ENCODE results near the gene CXCL11.
"Not testable (repeated sequence)": the region's sequence is repeated elsewhere in the genome, so short reads cannot be mapped to it uniquely, and the experiment has no call there.

The CXCL11 gene

GRCh38 chr4:76042241-76042998, 6.5 kb upstream of the CXCL11 start:
- DNase-seq = not testable (repeated sequence)

- DNase-seq = no peak
Measured at GRCh38 chr4:76036855-76037254, 985 bp upstream of the CXCL11 start.

- no peak for DNase-seq
Measured at GRCh38 chr4:76035141-76035540, 729 bp downstream of the CXCL11 start.

DNA sequence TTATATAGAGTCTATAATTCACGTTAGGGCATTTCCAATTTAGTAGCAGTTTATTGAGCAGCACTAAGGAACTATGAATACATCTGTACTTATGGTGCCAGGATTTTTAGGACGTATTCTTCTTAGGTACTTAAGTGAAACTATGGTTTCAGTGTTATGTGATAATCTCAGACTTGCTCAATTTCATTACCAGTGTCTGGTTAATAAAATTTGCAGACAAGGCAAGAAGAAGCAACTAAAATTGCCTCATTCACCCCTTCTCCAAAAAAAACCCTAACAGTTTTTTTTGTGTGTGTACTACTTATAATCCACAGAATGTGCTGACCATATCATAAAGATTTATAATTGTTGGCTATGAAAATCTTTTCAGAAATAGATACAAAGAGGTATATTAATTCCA, 6.6 kb downstream of the CXCL11 start:
- no peak for DNase-seq

DNA sequence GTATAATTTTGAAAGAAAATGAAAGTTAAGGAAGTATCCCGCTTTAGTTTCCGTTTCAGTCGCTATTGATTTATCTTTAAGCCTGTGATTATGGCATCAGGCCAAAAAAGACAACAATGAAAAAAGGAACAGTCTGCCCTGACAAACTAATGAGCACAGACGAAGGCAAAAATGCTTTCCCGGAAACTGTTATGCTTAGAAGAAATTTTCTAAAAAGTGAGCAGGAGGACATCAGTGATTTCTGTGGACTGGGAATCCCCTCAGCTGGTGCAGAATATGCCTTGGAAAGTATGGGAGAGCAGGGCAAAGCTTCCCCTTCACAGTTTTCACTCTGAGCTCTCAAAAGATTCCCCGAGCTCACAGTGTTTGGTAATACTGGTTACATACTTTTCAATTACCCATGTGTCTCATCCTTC, 7.5 kb downstream of the CXCL11 start:
- no peak for DNase-seq

- DNase-seq = no peak
Measured at GRCh38 chr4:76024065-76024464, 11.8 kb downstream of the CXCL11 start.

GRCh38 chr4:76023389-76023788, 12.5 kb downstream of the CXCL11 start, which contains the start of gene CXCL10:
TSS of gene CXCL10 (minus strand) at chr4:76023497. CDS start at chr4:76023431, 66 bp downstream.
- no peak for DNase-seq

DNA sequence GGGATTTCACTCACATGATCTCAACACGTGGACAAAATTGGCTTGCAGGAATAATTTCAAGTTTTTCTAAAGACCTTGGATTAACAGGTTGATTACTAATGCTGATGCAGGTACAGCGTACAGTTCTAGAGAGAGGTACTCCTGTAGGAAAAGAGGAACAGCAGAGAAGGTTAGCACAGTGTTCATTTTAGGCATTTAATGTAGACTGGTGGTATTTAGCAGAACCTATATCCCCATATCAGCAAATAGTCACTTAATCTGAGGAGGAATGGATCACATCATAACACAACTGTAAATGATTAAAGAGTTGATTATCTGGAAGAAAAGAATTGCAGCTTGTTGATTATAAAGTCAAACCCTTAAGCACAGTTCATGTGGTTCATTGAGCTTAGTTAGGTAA, 13.2 kb downstream of the CXCL11 start:
- DNase-seq = no peak

DNA sequence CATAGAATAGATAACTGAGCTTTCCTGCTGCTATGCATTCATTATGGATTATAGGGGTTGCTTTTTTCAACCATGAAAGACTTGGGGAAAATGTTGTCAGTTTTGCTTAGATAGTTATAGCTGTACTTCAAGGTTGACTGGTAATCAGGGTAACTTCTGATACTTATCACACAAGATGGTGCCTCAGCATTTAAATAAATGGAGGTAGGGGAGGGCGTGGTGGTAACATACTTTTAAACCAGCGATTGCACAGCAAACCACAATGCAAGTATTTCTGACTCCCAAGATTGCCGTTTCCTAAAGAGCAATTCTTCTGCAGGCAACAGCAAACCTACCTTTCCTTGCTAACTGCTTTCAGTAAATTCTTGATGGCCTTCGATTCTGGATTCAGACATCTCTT, 13.8 kb downstream of the CXCL11 start:
- DNase-seq = no peak

DNA sequence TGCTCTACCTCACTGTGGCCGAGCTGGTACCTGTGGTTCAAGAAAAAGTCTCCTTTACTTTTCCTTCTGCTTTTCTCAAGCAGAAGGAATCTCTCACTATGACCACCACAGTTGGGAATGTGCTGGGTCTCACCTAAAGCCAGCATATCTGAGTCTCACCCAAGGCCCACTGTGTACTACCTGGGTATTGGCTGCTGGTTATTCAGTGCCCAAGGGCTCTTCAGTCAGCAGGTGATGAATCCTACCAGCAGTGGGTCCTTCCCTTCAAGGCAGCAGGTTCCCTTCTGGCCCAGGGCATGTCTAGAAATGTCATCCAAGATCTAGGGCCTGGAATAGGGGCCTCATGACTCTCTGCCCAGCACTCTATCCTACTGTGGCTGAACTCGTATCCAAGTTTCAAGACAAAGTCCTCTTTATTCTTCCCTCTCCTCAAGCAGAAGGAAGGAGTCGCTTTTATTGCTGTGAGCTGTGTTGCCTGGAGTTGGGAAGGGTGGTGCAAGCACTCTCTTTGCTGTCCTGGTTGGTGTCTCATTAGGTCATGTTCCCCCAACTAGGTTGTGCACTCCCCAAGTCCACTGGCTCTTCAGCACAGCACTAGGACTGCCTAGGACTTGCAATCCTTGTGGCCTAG, 18.7 kb downstream of the CXCL11 start:
- DNase-seq = no peak

- no peak for DNase-seq
Measured at GRCh38 chr4:76016393-76016792, 19.5 kb downstream of the CXCL11 start.

- DNase-seq = no peak
Measured at GRCh38 chr4:76013540-76013939, 22.3 kb downstream of the CXCL11 start.

DNA sequence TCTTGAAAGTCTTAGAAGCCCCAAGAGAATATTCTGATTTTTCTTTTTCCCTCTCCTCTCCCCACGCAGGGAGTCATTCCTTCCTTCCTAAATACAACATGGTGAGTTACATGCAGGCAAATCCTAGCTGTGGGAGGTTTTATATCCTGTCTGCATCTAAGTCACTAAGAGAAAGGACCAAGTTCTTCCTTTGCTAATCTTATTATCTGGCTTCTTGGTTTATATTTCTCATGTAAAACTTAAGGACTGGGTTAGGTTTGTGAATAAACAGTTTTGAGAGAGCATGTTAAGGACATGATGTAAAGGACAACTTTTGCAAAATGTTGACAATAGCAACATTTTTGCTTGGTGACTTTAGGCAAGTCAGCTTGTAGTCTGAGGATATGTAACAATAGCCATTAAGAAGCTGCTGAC, 23.5 kb downstream of the CXCL11 start:
- DNase-seq = peak; percentile 38

DNA sequence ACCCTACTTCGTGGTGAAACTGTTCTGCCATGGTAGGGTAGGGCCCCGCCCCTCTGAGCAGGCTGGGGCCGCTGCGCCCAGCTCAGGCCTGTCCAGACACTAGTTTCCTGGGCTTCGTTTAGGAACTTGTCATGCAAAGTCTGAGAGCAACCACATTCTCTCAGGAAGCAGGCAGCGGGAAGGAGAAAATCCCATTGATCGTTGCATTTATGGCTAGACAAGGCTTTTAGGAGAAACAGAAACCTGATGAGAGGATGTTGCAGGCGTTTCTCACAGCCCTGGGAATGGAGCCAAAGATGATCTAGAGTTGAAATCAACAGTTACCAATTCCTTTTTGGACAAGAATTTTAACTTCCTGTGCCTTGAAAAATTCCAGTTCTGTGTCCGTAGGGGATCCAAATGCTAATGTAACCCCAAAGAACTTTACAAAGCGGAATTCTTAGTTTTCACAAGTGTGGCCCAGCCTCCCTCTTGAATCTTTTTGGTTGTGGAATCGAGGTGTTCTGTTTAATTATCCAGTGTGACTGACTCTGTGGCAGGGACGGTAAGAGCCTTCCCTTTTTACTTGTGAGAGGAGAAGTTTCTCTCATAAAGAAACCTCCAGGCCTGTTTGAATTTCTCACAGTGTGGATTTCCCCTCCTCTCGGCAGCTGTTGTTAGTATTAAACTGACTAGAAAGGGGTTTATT, 24.0 kb downstream of the CXCL11 start:
- peak; percentile 73 for DNase-seq

DNA sequence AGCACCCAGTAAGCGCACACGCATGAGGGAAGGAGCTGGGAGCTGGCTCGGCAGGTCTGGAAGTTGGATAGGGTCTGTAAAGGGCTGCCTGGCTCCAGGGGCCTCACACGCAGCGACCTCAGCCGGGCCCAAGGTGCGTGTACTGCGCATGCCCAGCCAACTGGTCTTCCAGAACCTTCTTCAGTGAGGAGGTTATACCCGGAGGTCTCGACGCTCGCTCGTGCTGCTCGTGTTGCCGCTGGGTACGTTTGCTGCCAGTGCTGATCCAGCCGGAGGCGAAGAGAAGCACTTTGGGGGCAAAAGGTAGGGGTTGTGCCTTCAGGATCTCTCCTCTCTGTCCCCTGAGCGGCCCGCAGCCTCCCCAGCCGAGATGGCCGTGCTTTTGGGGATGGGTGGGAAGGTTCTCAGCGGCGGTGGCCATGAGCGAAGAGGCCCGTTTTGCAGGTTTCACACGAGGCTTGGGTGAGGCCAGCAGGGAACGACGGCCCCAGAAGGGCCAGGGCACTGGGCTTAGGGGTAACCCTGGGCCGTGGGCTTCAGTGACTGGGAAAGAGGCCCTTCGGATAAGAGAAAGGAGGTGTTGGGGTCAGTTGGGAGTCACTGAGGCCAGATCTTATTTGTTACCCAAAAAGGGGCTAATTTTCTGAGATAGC, 24.7 kb downstream of the CXCL11 start:
- DNase-seq = no peak

- no peak for DNase-seq
Measured at GRCh38 chr4:76010576-76010975, 25.3 kb downstream of the CXCL11 start.

- DNase-seq = no peak
Measured at GRCh38 chr4:76009311-76009710, 26.6 kb downstream of the CXCL11 start.

- no peak for DNase-seq
Measured at GRCh38 chr4:76007089-76007862, 28.6 kb downstream of the CXCL11 start, which contains the start of gene CXCL9. TSS of gene CXCL9 (minus strand) at chr4:76007509. CDS start at chr4:76007449, 60 bp downstream.

DNA sequence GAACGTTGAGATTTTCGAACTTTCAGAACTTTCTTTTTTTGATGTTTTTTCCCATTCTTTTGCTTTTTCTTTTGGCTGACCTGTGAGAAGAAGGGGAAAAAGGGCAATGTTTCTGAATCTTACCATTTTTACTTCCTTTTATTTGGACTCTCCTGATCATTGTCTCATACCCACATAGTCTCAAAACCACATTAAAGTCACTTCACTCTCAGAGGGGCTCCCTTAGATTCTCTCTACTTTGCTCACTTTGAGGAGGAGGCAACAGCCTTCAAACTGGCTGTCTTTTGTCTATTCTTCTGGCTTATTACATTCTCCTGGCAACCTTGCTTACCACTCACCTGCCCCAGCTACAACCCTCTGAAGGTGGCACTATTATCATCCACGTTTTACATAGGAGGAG, 32.2 kb downstream of the CXCL11 start:
- DNase-seq = no peak

DNA sequence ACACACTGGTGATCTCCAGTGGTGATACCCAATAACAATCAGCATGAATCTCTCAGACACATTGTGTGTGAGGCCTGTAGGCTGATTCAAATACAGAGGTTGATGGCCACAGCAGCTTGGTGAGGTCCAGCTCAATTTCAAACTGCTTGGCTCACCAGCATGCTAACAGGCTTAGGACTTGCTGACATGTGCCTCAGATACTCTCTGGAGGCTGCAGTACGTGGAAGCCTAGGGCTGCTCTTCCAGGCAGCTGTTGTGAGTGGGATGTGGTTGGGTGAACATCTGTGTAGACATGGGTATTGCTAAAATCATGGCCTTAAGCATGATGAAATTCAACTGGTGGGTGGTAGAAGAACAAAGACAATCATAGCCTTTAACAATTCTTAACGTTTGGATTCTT, 32.8 kb downstream of the CXCL11 start:
- no peak for DNase-seq

GRCh38 chr4:76002176-76002575, 33.7 kb downstream of the CXCL11 start:
- peak; percentile 12 for DNase-seq

DNA sequence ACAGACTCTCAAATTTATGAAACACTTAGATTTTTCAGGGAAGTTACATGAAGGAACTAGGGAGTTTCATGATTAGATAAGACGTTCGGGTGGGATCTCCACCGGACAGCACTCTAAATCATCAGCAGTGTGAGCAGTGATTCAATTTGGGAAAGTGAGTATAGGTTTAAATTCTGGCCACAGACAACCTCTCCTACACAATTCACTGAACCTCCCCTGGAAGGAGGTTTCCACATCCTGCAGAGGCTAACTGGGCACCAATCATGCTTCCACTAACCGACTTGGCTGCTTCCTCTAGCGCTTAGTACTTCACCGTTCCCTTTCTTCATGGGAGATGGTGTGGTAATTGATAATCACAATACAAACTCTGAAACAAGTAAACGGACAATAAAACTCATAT, 34.2 kb downstream of the CXCL11 start:
- no peak for DNase-seq

Measured in fibroblast of skin of back (primary cell).